HG03139 (cell line): ENCODE results near the gene B4GALT7.
"Not testable (repeated sequence)": the region's sequence is repeated elsewhere in the genome, so short reads cannot be mapped to it uniquely, and the experiment has no call there.

ENCODE experiments used
- ATAC-seq: cut with Tn5 transposase; IDR thresholded peaks from one replicate; pipeline ENCODE4 v1.9.1; 2021; ENCODE audit not compliant: unreplicated experiment

B4GALT7 gene, protein sequence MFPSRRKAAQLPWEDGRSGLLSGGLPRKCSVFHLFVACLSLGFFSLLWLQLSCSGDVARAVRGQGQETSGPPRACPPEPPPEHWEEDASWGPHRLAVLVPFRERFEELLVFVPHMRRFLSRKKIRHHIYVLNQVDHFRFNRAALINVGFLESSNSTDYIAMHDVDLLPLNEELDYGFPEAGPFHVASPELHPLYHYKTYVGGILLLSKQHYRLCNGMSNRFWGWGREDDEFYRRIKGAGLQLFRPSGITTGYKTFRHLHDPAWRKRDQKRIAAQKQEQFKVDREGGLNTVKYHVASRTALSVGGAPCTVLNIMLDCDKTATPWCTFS

DNA sequence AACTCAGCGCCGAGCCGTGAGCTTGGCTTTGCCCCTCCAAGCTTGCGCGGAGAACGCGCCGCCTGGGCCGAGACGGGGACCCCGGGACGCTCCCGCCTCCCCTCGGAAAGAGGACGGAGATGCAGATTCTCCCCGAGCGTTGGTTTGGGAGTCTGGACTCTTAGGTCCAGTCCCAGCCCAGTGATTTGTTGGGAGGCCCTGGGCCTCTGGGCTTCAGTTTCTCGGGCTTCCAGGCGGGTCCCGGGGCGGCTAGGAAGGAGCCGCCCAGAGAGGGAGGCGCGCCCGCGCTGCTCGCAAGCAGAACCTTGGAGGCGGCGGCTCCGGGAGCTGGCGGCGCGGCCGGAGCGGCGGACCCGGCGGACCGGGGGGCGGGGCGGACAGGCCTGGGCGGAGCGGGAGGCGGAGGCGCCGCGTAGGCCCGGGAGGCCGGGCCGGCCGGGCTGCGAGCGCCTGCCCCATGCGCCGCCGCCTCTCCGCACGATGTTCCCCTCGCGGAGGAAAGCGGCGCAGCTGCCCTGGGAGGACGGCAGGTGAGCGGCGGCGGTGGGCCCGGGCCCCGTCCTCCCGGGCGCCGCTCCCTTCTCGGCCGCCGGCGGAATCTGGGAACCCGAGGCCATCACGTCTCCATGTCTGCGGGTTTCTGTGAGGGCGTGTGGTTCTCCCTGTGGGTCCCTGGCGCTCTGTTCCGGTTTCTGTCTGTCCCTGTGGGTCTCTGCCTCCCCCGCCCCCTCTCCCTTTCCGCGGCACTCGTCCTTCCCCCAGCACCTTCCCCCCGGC, at the start of gene B4GALT7:
Gene B4GALT7 (plus strand): TSS at position 402 of the 777 bp plus-strand sequence. CDS start 79 bp downstream, at position 481.
- ATAC-seq, result peak; percentile 73

DNA sequence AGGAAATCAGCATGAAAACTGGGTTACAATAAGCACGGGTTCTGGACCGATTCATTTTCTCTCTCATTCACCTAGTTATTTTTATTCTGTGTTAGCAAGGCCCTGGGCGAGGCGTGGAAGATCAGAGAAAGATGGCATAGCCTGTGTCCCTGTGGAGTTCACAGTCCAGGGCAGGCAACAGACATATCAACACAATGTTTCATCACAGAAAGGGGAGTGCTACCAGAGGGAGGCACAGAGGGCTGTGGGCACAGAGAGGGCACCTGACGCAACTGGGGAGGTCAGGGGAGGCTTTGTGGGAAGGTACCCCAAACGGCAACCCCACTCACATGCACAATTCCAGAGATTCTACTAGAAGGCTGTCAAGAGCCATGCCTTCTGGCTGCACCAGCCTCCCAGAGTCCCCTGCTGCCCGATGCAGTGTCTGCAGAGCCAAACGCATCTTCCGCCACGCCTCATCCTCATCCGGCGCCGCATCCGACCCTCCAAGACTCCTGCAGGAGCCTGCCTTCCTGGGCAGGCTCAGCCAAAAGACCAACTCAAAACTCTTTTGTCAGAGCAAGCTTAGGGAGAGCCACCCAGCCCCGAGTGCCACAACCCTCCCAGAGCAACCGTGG, 47.0 kb upstream of the B4GALT7 start:
- no peak for ATAC-seq

DNA sequence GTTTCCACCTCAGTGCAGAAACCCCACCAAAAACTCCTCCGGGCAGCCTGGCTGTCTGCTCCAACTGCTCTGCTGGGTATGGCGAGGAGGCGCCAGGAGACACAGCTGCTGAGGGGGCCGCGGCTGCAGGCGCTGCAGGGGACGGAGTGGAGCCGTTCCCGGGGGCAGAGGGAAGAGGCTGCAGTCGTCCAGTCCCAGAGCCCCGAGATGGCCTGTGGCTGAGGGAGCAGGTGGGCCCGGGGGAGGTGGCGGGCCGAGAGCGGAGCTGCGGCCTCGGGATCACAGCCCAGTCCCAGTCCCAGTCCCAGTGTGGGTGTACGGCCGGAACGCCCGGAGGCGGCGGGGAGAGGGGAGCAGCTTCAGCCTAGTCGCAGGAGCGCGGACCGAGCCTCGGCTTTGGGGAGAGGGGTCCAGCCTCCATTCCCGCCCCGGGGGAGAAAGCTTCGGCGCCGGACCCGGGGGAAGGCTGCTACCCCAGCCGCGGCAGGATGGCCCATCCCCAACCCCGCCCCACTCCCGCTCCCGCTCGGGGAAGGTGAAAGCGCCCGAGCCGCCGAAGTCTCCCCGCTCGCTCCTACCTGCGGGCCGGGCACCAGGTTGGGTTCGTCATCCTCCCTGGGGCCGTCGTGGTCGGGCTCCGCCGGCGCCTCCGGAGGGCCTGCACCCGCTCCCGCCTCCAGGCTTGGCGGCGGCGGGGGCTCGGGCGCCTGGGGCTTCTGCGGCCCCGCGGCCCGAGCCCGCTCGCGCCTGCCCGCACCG, 46.1 kb upstream of the B4GALT7 start:
- ATAC-seq, result peak; percentile 44

DNA sequence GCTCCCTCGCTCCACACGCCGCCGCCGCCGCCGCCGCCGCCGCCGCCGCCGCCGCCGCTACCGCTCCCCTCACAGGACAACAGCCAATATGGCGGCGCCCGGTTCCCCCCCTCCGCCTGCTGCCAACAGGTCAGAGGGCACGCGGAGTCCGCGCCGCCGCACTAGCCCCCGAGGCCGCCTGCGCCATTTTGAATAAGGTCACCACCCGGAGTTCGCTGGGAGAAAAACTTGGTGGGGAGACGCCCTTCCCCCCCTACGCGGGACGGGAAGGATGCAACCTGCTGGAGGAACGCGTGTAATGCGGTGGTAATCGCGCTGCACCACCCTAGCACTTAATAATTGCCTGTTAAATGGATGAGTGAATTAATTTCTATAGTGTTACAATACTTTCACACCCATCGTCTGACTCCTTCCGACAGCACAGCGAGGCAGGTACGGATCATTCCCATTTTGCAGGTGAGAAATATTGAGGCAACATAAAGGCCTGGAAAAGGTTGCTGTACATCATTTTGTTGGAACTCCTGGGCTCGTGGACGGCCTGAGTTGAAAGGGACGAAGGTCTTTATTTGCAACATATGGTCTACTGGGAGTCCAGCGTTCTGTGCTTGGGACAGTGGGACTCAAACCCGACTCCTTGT, 45.3 kb upstream of the B4GALT7 start, which contains the start of gene FAM193B:
Gene FAM193B (minus strand): TSS at position 90 of the 638 bp plus-strand sequence. CDS start 105 bp downstream, outside the sequence.
- peak; percentile 81 for ATAC-seq

DNA sequence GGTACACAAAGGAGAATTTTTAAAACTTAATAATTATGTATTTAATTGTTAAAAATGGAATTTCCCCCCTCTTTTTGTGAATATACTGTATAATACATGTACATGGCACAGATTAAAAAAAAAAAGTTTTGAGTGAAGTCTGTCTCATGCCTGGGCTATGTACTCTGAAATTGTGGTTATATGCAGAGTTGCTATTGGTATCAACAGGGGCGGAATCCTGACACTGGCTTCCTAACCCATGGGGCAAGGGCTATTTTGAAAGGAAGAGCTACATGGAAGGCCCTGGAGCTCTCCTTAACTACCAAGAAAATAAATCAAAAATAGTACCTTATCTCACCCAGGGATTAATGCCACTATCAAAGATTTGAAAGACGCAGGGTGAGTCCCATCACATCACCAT, 44.7 kb upstream of the B4GALT7 start:
- no peak for ATAC-seq

DNA sequence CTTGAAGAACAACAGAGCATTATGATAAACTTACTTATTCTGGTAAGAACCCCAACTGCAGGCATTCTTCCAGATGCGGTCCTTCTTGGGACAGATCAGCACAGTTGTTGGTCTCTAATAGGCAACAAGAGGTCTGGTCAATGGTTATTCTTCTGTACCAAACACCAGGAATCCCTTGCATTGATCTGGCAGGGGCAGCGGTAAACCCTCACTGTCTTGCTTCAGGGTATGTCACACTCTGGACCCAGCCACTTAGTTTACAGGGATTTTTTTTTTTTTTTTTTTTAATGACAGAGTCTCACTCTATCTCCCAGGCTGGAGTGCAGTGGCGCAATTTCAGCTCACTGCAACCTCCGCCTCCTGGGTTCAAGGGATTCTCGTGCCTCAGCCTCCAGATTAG, 44.3 kb upstream of the B4GALT7 start:
- no peak for ATAC-seq

DNA sequence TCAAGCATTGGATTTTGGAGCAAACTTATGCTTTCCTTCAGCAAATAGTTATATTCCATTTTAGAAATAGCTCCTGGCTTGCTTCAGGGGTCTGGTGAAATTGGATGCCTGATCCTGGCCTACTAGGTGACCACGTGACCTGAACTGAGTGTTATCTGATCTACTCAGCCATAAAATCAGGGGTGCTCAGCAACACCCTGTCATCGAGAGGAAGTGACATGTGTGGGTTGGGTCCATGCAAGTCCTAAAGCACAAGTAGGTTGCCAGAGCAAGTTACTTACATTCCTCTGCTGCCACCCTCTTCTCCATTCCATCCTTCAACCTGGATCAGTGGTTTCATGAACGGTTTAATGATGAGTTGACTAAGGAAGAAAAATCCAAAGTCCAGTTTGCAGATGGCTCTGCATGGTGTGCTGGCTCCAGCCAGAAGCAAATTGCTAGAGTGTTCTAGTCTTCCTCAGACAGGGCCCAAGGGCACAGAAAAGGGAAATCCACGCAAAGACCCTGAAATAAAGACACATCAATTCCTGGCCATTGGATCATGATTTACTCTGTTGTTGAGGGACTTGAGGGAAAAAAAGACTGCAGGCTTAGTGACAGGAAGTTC, 42.8 kb upstream of the B4GALT7 start:
- ATAC-seq, result no peak

DNA sequence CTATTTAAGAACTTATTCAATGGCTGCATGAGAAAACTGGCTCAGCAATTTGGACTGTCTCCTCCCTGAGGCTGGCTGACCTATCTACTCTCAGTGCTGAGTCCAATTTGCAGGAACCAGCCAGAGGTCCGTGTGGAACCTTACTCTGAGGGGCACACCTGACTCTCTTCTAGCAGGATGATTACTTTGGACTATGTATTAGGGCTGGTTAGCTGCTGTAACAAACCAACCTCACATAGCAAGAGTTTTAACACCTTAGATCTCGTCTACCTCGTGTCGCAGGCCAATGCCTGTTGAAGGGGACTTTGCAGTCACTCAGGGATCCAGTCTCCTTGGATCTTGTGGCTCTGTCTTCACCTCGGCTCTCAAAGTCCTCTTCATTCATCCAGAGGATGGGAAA, 42.1 kb upstream of the B4GALT7 start:
- no peak for ATAC-seq

DNA sequence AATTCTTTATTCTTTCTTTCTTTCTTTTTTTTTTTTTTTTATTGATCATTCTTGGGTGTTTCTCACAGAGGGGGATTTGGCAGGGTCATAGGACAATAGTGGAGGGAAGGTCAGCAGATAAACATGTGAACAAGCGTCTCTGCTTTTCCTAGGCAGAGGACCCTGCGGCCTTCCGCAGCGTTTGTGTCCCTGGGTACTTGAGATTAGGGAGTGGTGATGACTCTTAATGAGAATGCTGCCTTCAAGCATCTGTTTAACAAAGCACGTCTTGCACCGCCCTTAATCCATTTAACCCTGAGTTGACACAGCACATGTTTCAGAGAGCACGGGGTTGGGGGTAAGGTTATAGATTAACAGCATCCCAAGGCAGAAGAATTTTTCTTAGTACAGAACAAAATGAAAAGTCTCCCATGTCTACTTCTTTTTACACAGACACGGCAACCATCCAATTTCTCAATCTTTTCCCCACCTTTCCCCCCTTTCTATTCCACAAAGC, 40.4 kb upstream of the B4GALT7 start:
- ATAC-seq, result not testable (repeated sequence)

DNA sequence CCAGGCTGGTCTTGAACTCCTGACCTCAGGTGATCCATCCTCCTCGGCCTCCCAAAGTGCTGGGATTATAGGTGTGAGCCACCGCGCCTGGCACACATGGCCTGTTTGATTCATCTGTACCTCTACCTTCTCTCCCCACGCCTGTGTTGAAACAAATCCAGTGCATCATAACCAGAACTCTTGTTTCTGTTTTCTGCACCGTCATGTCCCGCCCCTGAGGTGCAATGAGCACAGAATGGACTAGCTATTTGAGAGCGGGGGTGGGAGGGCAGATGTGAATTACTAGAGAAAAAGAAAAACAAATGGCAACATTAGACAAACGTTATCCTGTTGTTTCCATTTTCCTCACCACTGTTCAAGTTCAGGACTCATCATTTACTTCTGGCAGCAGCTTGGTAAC, 34.9 kb upstream of the B4GALT7 start:
- no peak for ATAC-seq

DNA sequence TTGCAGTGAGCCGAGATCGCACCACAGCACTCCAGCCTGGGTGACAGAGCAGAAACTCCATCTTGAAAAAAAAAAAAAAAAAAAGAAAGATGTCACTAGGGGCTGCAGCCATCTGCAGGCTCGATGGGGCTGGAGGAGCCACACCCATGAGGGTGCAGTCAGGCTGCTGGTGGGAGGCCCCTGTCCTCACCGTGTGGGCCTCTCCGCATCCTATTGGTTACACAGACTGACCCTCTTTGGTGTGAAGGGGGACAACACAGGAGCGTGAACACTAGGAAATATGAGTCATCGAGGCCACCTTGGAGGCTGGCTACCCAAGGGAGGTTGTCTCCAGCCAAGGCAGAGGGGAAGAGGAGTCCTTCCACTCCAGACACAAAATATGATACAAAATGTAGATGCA, 31.6 kb upstream of the B4GALT7 start:
- no peak for ATAC-seq

DNA sequence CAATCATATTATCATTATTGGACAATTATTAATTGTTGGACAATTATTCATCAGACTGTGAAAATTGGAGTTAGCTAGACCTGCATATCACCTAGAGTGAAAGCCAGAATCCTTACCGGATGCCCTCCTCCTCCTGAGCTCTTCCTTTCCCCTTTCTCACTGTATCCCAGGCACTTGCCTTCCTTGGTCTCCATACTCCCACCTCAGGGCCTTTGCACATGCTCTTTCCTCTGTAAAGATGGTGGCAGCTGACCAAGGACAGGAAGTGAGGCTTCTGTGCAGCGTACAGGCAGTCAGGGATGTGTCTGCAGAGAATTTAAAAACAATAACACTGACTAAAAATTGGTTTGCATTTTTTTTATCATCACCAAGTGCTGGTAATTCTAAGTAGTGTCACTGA, 30.0 kb upstream of the B4GALT7 start:
- no peak for ATAC-seq

DNA sequence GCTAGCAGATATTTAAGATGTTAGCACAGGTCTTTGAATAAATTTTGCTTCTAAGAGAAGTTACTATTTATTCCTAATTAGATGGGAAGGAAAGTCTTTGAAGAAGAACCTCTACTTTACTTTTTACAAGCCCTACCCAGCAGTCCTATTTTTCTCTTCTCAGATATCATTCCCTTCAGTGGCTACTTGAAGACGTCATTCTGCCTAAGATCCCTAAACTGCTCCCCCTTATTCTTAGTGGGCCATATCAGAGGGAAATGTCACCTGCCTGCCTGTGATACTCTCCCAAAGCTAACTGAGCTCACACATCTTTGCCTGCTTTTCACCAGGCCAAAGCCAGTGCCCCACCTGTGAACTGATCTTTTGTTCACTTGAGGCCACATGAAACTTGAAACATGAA, 24.4 kb upstream of the B4GALT7 start:
- no peak for ATAC-seq

DNA sequence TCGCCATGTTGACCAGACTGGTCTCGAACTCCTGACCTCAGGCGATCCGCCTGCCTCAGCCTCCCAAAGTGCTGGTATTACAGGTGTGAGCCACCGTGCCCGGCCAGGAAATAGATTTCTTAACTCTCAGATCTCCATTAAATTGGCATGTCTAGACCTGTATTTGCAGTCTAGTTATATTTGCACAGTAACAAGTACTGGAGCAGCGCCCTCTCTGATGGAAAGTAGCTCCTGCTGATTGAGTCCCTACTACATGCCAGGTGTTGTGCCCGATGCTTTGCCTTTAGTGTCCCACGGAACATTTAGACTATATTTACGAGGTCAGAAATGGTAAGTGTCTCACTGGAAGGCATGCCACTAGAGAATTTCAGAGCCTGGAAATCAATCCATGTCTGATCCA, 23.8 kb upstream of the B4GALT7 start:
- ATAC-seq, result no peak

DNA sequence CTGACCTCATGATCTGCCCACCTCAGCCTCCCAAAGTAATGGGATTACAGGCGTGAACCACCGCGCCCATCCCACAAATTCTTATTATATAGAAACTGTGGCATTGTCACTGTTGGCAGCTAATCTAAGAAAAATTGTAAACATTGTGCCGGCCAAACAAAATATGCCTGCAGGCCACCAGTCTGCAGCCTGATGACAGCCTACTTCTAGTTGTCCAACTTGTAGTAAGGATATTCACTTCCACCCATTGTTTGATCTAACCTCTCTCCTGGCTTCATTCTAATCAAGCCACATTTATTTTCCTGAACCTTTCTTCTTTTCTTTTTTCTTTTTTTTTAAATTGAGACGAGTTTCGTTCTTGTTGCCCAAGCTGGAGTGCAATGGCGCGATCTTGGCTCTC, 21.6 kb upstream of the B4GALT7 start:
- no peak for ATAC-seq

DNA sequence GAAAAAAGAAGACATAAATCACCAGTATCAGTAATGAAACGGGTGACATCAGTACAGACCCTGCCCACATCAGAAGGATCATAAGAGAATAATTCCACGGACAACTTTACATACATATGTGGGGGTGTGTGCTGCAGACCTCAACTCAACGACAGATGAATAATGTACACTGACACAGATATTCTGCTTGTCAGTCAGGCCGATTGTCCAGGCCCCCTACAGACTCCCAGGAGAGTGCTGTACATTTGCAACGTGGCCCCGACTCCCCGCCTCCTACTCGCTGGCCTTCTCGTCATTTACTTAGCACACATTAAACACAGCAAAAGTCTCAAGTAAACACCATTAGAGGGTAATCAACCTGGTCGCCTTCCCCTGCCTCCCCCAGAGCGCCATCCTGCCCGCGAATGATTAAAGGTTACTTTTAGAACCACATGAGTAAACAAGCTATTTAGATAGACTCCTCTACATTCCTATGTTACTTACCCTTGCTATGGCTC, 11.5 kb upstream of the B4GALT7 start:
- no peak for ATAC-seq

DNA sequence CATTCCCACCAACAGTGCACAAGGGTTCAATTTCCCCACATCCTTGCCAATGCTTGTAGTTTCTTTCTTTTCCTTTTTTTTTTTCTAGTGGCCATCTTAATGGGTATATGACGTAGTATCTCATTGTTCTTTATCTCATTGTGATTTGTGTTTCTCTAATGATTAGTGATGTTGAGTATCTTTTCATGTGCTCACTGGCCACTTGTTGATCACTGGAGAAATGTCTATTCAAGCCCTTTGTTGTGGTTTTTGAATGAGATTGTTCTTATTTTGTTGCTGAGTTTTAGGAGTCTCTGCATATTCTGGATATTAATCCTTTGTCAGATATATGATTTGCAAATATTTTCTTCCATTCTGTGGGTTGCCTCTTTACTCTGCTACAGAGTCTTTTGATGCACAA, 9.5 kb upstream of the B4GALT7 start:
- ATAC-seq, result no peak

DNA sequence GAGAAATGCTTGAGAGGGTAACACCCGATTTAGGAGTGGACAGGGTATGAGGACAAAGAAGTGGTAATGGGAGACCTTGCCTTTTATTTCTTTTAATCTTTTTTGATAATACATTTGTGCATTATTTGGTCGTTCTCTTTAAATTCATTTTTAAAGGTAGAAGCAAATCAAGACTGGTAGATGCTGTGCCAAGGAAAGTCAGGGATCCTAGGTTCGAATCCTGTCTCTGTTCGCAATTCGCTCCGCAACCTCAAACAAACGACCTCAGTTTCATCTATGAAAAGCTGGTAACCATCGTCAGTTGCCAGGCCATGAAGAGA, 8.3 kb upstream of the B4GALT7 start:
- no peak for ATAC-seq

DNA sequence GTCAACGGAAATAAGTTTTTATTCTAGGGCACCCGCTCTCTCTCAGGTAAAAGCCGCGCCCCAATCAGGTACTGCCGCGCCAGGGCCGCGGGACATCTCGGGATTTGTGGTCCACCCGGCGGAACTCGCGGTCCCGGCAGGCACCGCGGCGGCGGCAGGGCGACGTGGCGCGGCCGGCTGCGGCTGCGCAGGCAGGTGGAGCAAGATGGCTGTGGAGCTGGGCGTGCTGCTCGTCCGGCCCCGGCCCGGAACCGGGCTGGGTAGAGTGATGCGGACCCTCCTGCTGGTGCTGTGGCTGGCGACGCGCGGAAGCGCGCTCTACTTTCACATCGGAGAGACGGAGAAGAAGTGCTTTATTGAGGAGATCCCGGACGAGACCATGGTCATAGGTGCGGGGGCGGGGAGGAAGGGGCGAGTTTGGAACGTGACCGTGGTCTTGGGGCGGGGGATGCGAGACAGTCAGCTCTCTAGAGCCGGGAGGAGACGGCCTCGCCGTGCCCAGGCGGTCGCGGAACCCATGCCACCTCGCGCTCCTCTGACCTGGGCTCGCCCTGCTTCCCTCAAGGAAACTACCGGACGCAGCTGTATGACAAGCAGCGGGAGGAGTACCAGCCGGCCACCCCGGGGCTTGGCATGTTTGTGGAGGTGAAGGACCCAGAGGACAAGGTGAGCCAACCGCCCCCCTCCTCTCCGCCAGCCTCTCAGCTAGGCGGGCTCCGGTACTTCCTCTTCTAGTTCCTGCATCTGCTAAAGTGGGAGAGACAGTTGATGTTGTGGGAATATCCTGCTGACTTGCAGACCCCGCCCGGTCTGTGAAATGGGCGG, 7.7 kb upstream of the B4GALT7 start, which contains the start of gene TMED9:
Gene TMED9 (plus strand): TSS at position 194 of the 825 bp plus-strand sequence. CDS start 12 bp downstream, at position 206.
- peak; percentile 89 for ATAC-seq
